22Rv1 (cell line): Measurements from ENCODE around the gene NCLN.

Source experiments
- CTCF ChIP-seq: fragments of 450-650 bp; IDR thresholded peaks from 2 replicates; pipeline ENCODE4 v1.5.1; 2017; ENCODE audit warnings: mild to moderate bottlenecking
- ZFX ChIP-seq: fragments of 450-650 bp; IDR thresholded peaks from 2 replicates; pipeline ENCODE4 v1.6.1; 2017; ENCODE audit warnings: antibody characterized with exemption, borderline replicate concordance

DNA sequence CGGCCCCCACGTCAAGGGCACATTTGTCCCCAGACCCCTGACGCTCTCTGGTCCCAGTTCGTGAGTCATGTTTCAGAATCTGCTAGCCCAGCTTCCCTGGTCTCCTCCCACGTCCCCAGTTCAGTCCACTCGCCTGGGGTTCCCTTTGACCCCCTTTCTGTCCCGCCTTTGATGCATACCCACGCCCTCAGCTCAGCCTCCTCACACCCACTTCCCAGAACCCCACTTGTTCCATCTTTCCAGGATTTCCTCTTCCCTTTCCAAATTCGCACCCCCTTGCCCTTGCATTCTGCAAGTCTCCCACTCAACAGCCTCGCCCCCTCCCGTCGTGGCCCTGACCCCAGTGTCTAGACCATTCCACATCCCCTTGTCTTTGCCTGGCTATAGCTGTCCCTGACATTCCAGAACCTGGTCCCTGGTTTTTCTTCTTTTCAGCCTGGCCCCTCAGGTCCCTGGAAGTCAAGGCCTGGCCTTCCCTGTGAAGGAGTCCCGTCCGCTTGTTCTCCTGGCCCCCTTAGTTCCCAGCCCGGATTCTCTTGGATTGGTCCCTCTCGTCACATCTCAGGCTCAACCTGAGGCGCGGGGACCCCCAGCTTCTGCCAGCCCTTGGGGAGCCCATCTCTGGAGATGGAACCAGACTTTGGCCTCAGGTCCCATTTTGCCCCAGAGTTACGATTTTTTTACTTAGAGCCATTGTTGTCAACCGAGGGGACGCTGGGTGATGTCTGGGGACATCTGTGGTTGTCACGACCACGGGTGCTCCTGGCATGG is 1.3 kb downstream of the NCLN start:
- TF ChIP-seq CTCF (no peak), ZFX (no peak)
